ENCODE results near the gene FAM110C.

The FAM110C gene

DNA sequence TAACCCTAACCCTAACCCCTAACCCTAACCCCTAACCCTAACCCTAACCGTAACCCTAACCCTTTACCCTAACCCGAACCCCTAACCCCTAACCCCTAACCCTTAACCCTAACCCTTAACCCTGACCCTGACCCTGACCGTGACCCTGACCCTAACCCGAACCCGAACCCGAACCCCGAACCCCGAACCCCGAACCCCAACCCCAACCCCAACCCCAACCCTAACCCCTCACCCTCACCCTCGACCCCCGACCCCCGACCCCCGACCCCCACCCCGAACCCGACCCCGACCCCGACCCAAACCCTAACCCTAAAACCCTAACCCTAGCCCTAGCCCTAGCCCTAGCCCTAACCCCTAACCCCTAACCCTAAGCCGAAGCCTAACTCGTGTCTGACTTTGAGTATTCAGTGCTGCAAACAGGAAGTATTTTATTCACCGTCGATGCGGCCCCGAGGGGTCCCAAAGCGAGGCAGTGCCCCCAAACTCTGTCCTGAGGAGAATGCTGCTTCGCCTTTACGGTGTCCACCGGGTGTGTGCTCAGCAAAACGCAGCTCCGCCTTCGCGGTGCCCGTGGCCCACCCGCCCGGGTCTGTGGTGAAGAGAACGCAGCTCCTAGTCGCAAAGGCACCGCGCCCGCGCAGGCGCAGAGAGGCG lies 36.0 kb downstream of the FAM110C start:
- Histone ChIP-seq H3K27me3 (replicated peaks; ENCODE audit: control insufficient read depth, insufficient read depth, low read length) (no peaks in the 10 kb centered on the region), H3K4me3 (replicated peaks; ENCODE audit: low read depth, low read length) (no peak overlapping the region), H3K36me3 (ENCODE audit: control insufficient read depth, insufficient read depth, low read length) (no peaks in the 10 kb centered on the region)
- TF ChIP-seq, protein P1, sequence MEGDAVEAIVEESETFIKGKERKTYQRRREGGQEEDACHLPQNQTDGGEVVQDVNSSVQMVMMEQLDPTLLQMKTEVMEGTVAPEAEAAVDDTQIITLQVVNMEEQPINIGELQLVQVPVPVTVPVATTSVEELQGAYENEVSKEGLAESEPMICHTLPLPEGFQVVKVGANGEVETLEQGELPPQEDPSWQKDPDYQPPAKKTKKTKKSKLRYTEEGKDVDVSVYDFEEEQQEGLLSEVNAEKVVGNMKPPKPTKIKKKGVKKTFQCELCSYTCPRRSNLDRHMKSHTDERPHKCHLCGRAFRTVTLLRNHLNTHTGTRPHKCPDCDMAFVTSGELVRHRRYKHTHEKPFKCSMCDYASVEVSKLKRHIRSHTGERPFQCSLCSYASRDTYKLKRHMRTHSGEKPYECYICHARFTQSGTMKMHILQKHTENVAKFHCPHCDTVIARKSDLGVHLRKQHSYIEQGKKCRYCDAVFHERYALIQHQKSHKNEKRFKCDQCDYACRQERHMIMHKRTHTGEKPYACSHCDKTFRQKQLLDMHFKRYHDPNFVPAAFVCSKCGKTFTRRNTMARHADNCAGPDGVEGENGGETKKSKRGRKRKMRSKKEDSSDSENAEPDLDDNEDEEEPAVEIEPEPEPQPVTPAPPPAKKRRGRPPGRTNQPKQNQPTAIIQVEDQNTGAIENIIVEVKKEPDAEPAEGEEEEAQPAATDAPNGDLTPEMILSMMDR (IDR thresholded peaks at IDR 0.05; ENCODE audit: insufficient read depth, low read length, poor library complexity, severe bottlenecking): no peak
- DNase-seq (ENCODE audit: extremely low read depth, insufficient read length): no peak

All from GM06990 (cell line).